SK-N-SH (cell line): ENCODE measurements around the gene GATA3. TPM values are rescaled to one million over a fixed set of nuclear protein-coding genes. Genes with fewer than 3 reads are reported as not detected.

Source experiments
- CTCF ChIA-PET: fragments of 300-600, 350-600 bp; formaldehyde crosslinking; extraction: SDS; loops from one replicate; lab custom pipeline; 2021; lab: Yijun Ruan, JAX
- POLR2A ChIA-PET: fragments of 350-600 bp; sonication (Branson Sonifier 250); formaldehyde crosslinking; extraction: SDS; loops from one replicate; lab custom pipeline; 2020; ENCODE audit warnings: antibody characterized with exemption, inconsistent platforms; lab: Yijun Ruan, JAX
- DNase-seq: peaks from one replicate; pipeline ENCODE4 v3.0.0; 2012
- H2AFZ ChIP-seq: fragments of 200-600 bp; sonication (generic); 2 replicates; pipeline ENCODE4 v1.8.1; 2016; ENCODE audit warnings: antibody characterized with exemption, mild to moderate bottlenecking, low read depth
- H3F3A ChIP-seq: fragments of 200-600 bp; sonication (generic); replicated peaks from 2 replicates; pipeline ENCODE3; 2016; ENCODE audit warnings: antibody characterized with exemption, mild to moderate bottlenecking; ENCODE audit not compliant: insufficient read depth
- H3K27ac ChIP-seq, 2 experiments: fragments of 200-500 bp in 1 of 2; fragments of 200-600 bp in 1 of 2; sonication (Bioruptor generic) in 1 of 2; sonication (generic), shearing (Covaris generic) in 1 of 2; 2 replicates each; pipeline versions ENCODE4 v1.5.1 to v1.6.1; 2014 to 2016; ENCODE audit warnings: low read depth in 2 of 2, inconsistent platforms in 1 of 2, low read length in 1 of 2, mild to moderate bottlenecking in 1 of 2, mixed read lengths in 1 of 2
- H3K27me3 ChIP-seq: fragments of 200-600 bp; sonication (generic), shearing (Covaris generic); 2 replicates; pipeline ENCODE4 v1.6.1; 2016; ENCODE audit warnings: mixed run types; ENCODE audit not compliant: insufficient read depth
- H3K36me3 ChIP-seq, 2 experiments: fragments of 200-500 bp in 1 of 2; fragments of 200-600 bp in 1 of 2; sonication (Bioruptor generic) in 1 of 2; sonication (generic) in 1 of 2; replicated peaks in 1 of 2; 2 replicates each; pipeline versions ENCODE3 to v1.5.1; 2014 to 2016; ENCODE audit warnings: low read length in 1 of 2, mild to moderate bottlenecking in 1 of 2; ENCODE audit not compliant: insufficient read depth in 2 of 2, control insufficient read depth in 1 of 2
- H3K4me1 ChIP-seq, 2 experiments: fragments of 200-500 bp in 1 of 2; fragments of 200-600 bp in 1 of 2; sonication (Bioruptor generic) in 1 of 2; sonication (generic), shearing (Covaris generic) in 1 of 2; 2 replicates each; pipeline versions ENCODE4 v1.5.1 to v1.6.1; 2014 to 2016; ENCODE audit warnings: low read depth in 1 of 2, low read length in 1 of 2, mixed run types in 1 of 2; ENCODE audit not compliant: insufficient read depth in 2 of 2, control insufficient read depth in 1 of 2
- H3K4me2 ChIP-seq: fragments of 200-600 bp; sonication (generic), shearing (Covaris generic); 2 replicates; pipeline ENCODE4 v1.6.1; 2017; ENCODE audit warnings: mixed run types
- H3K4me3 ChIP-seq, 2 experiments: fragments of 200-500 bp in 1 of 2; fragments of 200-600 bp in 1 of 2; sonication (Bioruptor generic) in 1 of 2; sonication (generic), shearing (Covaris generic) in 1 of 2; 2 replicates each; pipeline versions ENCODE4 v1.5.1 to v1.8.1; 2014 to 2016; ENCODE audit warnings: low read depth in 2 of 2, inconsistent platforms in 1 of 2, low read length in 1 of 2, mild to moderate bottlenecking in 1 of 2, mixed read lengths in 1 of 2, moderate library complexity in 1 of 2
- H3K79me2 ChIP-seq: fragments of 200-600 bp; sonication (generic); 2 replicates; pipeline ENCODE4 v1.8.1; 2017; ENCODE audit warnings: mild to moderate bottlenecking; ENCODE audit not compliant: insufficient read depth
- H3K9ac ChIP-seq: fragments of 200-600 bp; sonication (generic); 2 replicates; pipeline ENCODE4 v1.6.1; 2017; ENCODE audit warnings: mixed run types
- H3K9me2 ChIP-seq: fragments of 200-600 bp; sonication (generic); 2 replicates; pipeline ENCODE4 v1.6.1; 2017; ENCODE audit warnings: mixed run types
- H3K9me3 ChIP-seq: fragments of 200-600 bp; sonication (generic); 2 replicates; pipeline ENCODE4 v1.6.1; 2017; ENCODE audit warnings: mixed run types, mild to moderate bottlenecking, moderate library complexity
- H4K20me1 ChIP-seq: fragments of 200-600 bp; sonication (generic); 2 replicates; pipeline ENCODE4 v1.6.1; 2017; ENCODE audit warnings: mild to moderate bottlenecking, mixed run types; ENCODE audit not compliant: insufficient read depth
- EP300 ChIP-seq, 2 experiments: IDR thresholded peaks; 2 replicates each; pipeline versions ENCODE4 v1.4.0 to v1.6.1; 2012; ENCODE audit warnings: borderline replicate concordance in 1 of 2, low read depth in 1 of 2, low read length in 1 of 2
- FOXJ3 ChIP-seq: sonication (generic); formaldehyde crosslinking; IDR thresholded peaks from 2 replicates; pipeline ENCODE4 v1.5.1; 2020; ENCODE audit warnings: mild to moderate bottlenecking, missing genetic modification reagents
- GATA2 ChIP-seq: sonication (generic); formaldehyde crosslinking; IDR thresholded peaks from 2 replicates; pipeline ENCODE4 v1.5.0; 2020; ENCODE audit warnings: mild to moderate bottlenecking, missing genetic modification reagents
- MXI1 ChIP-seq: IDR thresholded peaks from 2 replicates; pipeline ENCODE4 v1.6.1; 2012; ENCODE audit warnings: mild to moderate bottlenecking, low read depth, low read length, improper control_type of control experiment
- POLR2AphosphoS5 ChIP-seq: IDR thresholded peaks from 2 replicates; pipeline ENCODE4 v1.6.1; 2012; ENCODE audit warnings: low read depth, low read length
- RXRA ChIP-seq: IDR thresholded peaks from 2 replicates; pipeline ENCODE4 v1.4.0; 2012; ENCODE audit warnings: low read depth, mild to moderate bottlenecking, borderline replicate concordance
- SIN3A ChIP-seq: IDR thresholded peaks from 2 replicates; pipeline ENCODE4 v1.6.1; 2012; ENCODE audit warnings: low read depth, mild to moderate bottlenecking, low read length, moderate library complexity, borderline replicate concordance
- TCF12 ChIP-seq: IDR thresholded peaks from 2 replicates; pipeline ENCODE4 v1.4.0; 2012
- WGBS: methylation state at CpG from one replicate; pipeline ENCODE4 v1.1.6; 2017; ENCODE audit warnings: low lambda C conversion rate; 5-methylcytosine and 5-hydroxymethylcytosine counted together
- polyA plus RNA-seq, 3 experiments: library from polyadenylated mRNA; depleted of rRNA; stranded (reverse); fragments of >200 nt; gene quantifications; 2 replicates each; pipeline ENCODE4 v1.2.3, GENCODE V29; 2012
- TF ChIP-seq, protein P1 (sequence below): IDR thresholded peaks from 2 replicates; pipeline ENCODE4; 2012

Gene GATA3
- polyA plus RNA-seq, 1 of the 3 experiments (the other 2 are of a cell fraction), result 14.3 TPM

DNA sequence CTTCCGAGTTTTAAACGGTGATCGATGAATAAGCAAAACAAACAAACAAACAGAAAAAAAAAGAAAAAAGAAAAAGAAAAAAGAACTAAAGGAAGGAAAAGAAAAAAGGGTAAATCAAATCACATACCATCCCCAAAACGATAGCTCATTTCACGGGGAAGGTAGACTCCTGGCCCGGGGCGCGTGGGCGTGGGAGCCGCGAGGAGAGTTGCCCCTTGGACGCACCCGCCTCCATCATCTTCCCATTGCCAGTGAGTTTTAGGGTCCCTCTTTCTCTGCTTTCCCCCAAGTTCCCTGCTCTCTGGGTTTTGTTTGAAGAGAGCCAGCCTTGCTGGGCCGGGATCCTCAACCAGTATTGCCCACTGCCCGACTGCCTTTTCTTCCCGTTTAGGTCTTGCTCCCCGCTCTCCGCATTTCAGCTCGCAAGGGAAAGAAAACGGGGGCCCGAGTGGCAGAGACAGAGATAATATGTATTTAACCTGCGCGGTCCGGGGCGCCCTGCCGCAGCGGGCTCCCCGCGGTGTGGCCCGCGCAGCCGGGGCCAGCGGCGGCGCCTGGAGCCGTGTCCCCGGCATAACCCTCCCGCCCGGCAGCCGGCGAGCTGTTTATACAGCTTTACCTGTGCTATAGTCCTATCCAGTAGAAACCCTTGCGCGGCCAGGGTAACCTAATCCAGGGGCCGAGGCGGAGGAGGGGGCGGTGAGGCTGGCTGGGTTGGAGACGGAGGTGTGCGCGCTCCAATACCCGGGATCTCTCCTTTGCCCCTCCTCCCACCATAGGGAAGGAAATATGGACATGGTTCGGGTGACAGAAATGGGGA, 5.2 kb upstream of the GATA3 start:
- DNase-seq, result peak; percentile 60
- Histone ChIP-seq H3K9ac (peak overlapping the region; percentile 96), H3K9me3 (no peaks in the 10 kb centered on the region), H3K4me1 (peaks cover 8 to 23% of the 10 kb centered on the region in 2 experiments; a peak in 2 of 4 replicates), H4K20me1 (no peaks in the 10 kb centered on the region), H3K4me3 (peak overlapping the region; percentile 86 to 92), H3K4me2 (peak overlapping the region; percentile 98), H2AFZ (no peak overlapping the region), H3K36me3 (no peaks in the 10 kb centered on the region), H3K9me2 (no peaks in the 10 kb centered on the region), H3K27ac (peak overlapping the region; percentile 96 to 98), H3K27me3 (no peaks in the 10 kb centered on the region), H3K79me2 (peaks cover 82% of the 10 kb centered on the region), H3F3A (peaks cover 6% of the 10 kb centered on the region)
- TF ChIP-seq, protein P1, sequence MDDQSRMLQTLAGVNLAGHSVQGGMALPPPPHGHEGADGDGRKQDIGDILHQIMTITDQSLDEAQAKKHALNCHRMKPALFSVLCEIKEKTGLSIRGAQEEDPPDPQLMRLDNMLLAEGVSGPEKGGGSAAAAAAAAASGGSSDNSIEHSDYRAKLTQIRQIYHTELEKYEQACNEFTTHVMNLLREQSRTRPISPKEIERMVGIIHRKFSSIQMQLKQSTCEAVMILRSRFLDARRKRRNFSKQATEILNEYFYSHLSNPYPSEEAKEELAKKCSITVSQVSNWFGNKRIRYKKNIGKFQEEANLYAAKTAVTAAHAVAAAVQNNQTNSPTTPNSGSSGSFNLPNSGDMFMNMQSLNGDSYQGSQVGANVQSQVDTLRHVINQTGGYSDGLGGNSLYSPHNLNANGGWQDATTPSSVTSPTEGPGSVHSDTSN, result 0 out of 2 replicates have a peak, but pooled peaks have one; percentile 1
- TF ChIP-seq FOXJ3 (CRISPR knock-in tag) (no peak), SIN3A (peak; percentile 12; the same call in 1 of the 2 replicates)
- POLR2A ChIA-PET, result interaction anchor here (0.6 to 3.9 kb wide), 5 partner anchors 11 to 1188 kb away, joined by 3 to 33 read pairs (median 3); no protein-coding TSS in a partner anchor
- CTCF ChIA-PET, result interaction anchor here (0.6 to 4.5 kb wide), 8 partner anchors 11 to 1188 kb away, joined by 3 to 15 read pairs (median 4); no protein-coding TSS in a partner anchor
- WGBS, result 2% methylated on average over 27 of the region's 51 CpGs

DNA sequence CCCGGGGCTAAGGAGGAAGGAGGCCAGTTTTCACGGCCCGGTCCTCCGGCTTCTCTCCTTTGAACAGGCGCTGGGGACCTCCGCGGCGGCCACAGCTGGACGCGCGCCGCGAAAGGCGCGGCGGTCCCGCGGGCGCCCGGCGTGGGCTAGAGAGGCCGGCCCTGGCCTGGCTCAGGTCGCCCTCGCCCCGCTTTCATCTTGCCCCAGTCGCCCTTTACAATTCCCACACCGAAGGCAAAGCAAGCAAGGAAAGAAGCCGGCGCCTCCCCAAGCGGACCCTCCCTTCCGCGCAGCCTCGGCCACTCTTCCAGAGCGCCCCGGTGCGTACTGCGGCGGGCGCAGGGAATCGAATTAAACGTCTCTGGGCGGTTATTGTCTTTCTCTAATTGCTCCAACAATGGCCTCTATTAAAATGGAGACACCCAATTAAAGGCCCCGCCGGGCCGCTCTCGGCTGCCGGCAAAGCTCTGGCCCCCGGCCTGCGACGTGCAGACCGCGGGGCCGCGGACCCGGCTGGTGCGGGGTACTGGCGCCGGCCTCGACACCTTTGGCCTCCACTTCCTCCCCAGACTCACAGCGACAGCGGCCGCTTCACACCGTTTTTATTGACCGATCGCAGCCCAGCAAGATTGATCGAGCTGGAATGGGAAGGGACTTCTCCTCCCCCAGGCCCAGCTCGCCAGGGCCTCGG, 4.5 kb upstream of the GATA3 start:
- Histone ChIP-seq H3K4me1 (peaks cover 8 to 18% of the 10 kb centered on the region in 2 experiments; a peak in 2 of 4 replicates), H3K9me2 (no peaks in the 10 kb centered on the region), H3K9me3 (no peaks in the 10 kb centered on the region), H3K27ac (peak overlapping the region; percentile 96 to 98), H4K20me1 (peaks cover 3% of the 10 kb centered on the region), H3K27me3 (no peaks in the 10 kb centered on the region), H3K36me3 (no peaks in the 10 kb centered on the region), H3K79me2 (peaks cover 87% of the 10 kb centered on the region), H3K9ac (peak overlapping the region; percentile 96), H3K4me3 (peak overlapping the region; percentile 86 to 92), H2AFZ (no peak overlapping the region), H3F3A (peaks cover 11% of the 10 kb centered on the region), H3K4me2 (peak overlapping the region; percentile 98)
- ChIA-PET POLR2A (interaction anchor here (0.6 to 3.9 kb wide), 4 partner anchors 10 to 1187 kb away, joined by 3 to 33 read pairs (median 3); no protein-coding TSS in a partner anchor), CTCF (interaction anchor here (0.6 to 4.5 kb wide), 6 partner anchors 10 to 1253 kb away, joined by 4 to 15 read pairs (median 5); no protein-coding TSS in a partner anchor)
- TF ChIP-seq GATA2 (CRISPR knock-in tag) (no peak), RXRA (no peak), TCF12 (no peak), POLR2AphosphoS5 (peak; percentile 16), MXI1 (no peak), SIN3A (peak; percentile 0; the same call in 1 of the 2 replicates), EP300 (IDR thresholded peaks at IDR 0.05; ENCODE audit: borderline replicate concordance in 1 of 2, low read depth in 1 of 2, low read length in 1 of 2) (0 out of 4 replicates have a peak, but pooled peaks of 1 of the 2 experiments have one; percentile 3)
- no peak for DNase-seq
- 2% methylated on average over 27 of the region's 68 CpGs for WGBS
